ENCODE results near the gene CDCA8.

CDCA8 gene

GRCh38 chr1:37714226-37714625 is 21.9 kb downstream of the CDCA8 start:
- in situ Hi-C loops (cut with HindIII; ENCODE audit: low sequenced_read_pairs), result no loop called here

DNA sequence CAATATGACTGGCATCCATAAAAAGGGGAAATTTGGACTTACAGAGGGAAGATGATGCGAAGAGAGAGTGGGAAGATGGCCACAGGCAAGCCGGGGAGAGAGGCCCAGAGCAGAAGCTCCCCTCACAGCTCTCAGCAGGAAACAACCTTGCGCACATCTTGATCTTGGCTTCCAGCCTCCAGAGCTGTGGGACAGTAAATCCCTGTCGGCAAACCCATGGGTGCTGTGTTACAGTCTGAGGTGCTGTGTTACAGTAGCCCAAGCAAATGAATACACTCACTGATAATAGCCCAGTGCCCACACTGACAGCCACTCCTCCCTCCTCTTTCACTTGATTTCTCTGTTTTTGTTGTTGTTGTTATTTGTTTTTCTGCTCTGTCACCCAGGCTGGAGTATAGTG is 22.4 kb downstream of the CDCA8 start:
- in situ Hi-C loops (cut with HindIII; ENCODE audit: low sequenced_read_pairs), result no loop called here

DNA sequence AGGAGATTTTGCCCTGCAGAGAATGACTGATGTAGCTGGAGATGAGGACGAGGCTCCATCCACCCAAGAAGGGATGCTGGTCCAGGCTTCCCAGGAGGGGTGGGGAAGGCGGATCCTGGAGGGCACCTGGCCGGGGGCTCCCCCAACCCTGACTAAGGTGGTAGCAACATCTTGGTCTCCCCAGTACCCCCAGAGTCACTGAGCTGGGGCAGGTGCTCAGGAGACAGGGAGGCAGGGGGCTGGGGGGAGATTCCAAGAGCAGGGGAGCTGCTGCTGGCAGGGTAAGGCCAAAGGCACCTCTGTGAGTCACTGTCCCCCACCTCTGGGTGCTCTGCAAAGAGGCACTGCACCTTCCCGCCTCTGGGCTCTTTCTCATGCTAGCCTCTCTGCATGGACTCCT is 24.0 kb downstream of the CDCA8 start:
- in situ Hi-C loops (cut with HindIII; ENCODE audit: low sequenced_read_pairs), result no loop called here

DNA sequence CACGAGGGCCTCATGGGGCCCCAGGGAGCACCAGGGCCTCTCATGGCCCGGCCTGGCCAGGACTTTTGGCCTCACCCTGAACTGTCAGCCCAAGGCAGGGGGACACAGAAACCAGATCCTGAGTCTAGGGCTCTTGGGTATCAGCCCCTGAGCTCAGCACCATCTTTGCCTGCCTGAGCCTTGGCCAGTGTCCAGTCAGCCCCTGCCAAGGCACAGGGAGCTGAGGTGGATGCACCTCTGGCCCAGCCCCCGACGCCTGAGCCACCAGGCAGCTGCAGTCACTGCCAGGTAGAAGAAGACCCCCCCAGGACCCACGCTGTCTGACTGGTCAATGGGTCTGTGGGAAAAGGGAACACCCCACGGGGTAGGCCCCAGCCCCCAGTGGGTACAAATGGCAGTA is 25.3 kb downstream of the CDCA8 start:
- in situ Hi-C loops (cut with HindIII; ENCODE audit: low sequenced_read_pairs), result no loop called here

DNA sequence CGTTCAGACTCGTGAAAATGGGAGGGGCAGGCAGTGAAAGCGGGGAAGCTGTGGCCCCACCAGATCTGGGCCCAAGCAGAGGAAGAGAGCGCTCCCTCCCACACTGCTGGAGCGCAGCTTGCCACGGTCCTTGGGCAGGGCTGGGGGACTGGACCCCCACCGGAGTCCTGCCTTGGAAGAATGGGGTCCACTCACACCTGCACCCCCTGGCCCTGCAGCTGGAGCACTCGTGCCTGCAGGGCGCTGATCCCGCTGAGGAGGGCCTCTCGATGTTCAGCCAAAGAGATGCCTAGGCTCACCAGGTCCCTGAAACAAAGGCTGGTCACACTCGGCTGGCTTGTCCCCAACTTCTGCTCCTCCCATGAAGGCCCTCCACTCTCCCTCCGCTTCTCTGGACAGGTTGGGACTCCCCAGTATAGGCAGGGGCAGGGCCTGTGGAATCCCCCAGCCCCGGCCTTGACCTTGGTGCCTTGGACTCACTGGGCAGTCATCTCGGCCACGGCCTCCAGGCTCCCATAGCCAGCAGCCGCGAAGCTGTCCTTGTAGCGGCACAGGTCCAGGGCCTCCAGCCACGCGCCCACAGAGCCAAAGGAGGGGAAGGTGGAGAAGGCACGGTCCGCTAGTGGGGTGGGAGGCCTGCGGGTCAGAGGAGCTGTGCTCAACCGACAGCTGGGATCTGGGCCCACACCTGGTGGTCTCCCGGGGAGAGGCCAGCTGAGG is 26.0 kb downstream of the CDCA8 start:
- in situ Hi-C loops (cut with HindIII; ENCODE audit: low sequenced_read_pairs), result no loop called here

DNA sequence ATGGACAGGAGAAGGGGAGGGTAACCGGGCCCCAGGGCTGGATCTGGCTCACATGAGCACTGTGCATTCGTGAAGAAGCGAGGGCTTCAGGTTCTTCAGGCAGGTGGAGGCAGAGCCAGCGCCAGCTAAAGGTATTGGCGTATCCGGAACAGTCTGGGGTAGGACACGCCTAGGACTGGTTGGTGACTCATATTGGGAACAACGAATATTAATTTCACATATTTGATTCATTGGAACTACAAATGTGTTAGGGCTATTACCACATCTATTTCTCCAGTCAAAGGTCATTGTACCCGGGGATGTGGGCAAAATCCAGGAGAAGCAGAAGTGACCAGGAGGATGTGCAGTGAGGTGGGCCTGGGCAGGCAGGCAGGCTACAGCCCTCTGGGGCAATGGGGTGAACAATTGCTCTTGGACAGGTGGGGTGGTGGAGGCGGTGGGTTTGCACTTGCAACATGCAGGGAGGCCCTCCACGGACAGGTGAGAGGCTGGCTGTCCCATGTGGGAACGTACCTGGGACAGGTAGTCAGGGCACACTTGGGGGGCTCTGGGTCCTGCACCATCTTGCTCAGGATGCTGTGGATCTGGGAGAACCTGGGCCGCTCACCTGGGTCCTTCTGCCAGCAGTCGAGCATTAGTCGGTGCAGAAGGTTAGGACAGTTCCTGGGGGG is 26.7 kb downstream of the CDCA8 start:
- in situ Hi-C loops (cut with HindIII; ENCODE audit: low sequenced_read_pairs), result no loop called here

DNA sequence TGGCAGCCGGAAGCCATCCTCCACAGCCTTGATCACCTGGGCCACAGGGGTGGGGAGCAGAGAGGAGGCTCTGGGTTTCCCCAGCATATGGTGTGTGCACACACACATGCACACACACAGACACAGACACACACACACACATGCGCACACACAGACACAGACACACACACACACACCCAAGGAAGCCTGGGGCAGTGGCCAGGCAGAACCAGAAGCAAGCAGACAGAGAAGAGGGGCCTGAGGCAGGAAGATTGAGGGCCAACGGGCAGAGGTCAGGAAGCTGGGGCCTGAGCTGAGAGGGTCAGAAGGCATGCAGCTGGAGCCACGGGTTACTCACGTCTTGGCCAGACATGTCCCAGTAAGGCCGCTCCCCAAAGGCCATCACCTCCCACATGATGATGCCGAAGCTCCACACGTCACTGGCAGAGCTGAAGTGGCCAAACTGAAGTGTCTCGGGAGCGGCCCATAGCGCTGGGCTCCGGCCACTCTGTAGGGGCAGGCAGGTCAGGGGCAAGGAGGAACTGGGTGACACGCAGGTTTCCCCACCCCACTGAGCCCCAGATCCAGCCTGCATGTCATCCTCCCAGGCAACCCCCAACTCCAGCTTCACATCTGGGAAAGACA is 27.4 kb downstream of the CDCA8 start:
- in situ Hi-C loops (cut with HindIII; ENCODE audit: low sequenced_read_pairs), result no loop called here

GRCh38 chr1:37720231-37721130 is 28.2 kb downstream of the CDCA8 start:
- in situ Hi-C loops (cut with HindIII; ENCODE audit: low sequenced_read_pairs), result no loop called here

- in situ Hi-C loops (cut with HindIII; ENCODE audit: low sequenced_read_pairs), result no loop called here
These were observed 29.2 kb downstream of the CDCA8 start for GRCh38 chr1:37721565-37721964.

DNA sequence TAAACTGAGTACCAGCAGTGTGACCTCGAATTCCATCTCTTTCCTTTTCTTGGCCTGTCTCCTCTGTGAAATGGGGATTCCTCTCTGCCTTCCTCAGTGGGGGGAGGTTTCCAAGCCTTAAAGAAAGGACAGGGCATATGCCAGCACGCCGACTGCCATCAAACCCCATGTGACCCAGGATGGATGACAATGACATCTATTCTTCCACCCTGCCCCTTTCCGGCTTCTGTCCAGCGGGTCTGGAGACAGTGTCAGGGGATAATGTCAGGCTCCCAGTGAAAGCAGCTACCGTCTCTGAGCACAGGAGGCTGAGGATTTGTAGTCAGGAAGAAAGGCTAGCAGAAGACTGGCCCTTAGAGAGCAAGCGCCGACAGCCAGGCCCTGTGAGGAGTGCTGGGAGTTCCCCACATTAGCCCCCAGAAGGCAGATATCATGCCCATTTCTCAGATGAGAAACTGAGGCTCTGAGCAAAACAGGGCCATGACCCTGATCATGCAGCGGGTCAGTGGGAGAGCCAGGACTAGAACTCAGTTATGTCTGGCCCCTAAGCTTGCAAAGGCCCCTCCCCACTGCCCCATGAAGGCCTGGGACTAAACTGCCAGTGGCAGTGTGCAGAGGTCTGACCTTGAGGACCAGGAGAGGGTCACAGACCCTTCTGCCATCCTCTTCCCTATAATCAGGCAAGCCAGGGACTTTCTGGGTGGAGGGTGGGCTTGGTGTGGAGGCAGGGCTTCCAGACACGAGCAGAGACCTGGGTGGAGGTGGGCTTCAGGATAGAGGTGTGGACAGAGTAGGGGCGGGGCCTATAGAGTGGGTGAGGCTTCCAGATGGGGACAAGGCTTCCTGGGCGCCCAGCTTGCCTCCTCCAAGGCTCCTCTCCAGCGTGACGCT is 30.1 kb downstream of the CDCA8 start:
- in situ Hi-C loops (cut with HindIII; ENCODE audit: low sequenced_read_pairs), result no loop called here

- in situ Hi-C loops (cut with HindIII; ENCODE audit: low sequenced_read_pairs), result no loop called here
These were observed 30.7 kb downstream of the CDCA8 start for GRCh38 chr1:37723072-37723389.

DNA sequence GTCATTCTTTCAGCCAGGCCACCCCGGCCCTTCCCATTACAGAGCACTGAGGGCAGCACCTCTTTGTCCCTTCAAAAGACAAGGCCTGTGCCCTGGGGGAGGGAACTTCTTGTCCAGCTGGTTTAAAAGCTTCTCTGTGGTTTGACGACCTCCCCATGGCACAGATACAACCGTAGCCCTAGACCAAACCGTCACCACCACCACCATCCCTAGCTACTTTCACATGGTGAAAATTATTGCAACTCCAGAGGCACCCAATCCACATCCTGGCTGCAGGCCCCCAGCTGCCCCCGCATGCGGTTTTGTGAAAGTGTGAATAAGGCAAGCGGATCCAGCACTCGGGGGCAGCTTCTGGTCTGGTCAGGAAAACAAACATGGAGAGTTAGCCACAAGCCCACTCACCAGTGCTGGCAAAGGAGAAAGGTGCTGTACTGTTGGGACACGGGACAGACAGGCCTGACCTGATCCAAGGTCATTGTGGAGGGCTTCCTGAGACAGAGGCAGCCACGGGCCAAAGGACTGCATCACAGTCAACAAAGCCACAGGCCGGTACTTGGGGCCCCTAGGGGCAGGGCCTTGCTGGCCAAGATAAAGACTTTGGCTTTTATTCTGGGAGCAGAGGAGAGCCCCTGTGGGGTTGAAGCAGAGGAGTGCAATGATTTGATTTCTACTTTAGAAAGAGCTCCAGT is 31.2 kb downstream of the CDCA8 start:
- in situ Hi-C loops (cut with HindIII; ENCODE audit: low sequenced_read_pairs), result no loop called here

- in situ Hi-C loops (cut with HindIII; ENCODE audit: low sequenced_read_pairs), result no loop called here
These were observed 32.3 kb downstream of the CDCA8 start for GRCh38 chr1:37724575-37724974.

DNA sequence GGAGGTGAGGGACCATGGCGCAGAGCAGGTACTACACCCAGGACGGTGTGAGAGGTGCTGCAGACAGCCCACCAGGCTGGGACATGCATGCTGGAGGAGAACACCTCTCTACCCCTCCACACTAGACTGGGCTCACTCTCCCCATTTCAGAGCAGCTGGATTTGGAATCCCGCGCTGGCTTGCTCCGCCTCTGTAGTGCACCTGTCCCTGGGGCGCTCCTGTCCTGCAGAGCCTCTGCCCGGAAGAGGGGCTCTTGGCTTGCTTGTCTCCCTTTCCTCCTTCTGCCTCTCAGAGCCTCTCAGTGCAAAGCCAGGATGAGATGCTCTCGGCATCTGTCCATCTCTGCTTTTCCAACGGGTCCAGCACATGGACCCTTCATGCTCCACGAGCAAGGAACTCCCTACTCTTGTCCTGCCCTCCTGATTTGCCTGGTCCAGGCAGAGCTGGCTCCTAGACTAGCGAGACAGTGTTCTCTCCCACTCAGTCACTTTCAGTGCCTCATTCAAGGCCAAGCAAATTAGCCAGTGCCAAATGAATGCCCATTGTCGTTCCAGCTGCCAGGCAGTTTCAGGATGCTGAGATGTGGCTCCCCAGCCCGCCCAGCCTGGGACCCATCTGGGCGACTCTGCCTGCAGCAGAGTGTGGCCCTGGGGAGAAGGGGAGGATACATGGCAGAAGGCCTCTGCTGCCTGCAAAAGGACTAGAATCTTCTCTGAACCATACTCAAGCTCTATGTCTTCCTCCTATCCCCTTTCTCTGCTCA is 33.7 kb downstream of the CDCA8 start:
- in situ Hi-C loops (cut with HindIII; ENCODE audit: low sequenced_read_pairs), result no loop called here

DNA sequence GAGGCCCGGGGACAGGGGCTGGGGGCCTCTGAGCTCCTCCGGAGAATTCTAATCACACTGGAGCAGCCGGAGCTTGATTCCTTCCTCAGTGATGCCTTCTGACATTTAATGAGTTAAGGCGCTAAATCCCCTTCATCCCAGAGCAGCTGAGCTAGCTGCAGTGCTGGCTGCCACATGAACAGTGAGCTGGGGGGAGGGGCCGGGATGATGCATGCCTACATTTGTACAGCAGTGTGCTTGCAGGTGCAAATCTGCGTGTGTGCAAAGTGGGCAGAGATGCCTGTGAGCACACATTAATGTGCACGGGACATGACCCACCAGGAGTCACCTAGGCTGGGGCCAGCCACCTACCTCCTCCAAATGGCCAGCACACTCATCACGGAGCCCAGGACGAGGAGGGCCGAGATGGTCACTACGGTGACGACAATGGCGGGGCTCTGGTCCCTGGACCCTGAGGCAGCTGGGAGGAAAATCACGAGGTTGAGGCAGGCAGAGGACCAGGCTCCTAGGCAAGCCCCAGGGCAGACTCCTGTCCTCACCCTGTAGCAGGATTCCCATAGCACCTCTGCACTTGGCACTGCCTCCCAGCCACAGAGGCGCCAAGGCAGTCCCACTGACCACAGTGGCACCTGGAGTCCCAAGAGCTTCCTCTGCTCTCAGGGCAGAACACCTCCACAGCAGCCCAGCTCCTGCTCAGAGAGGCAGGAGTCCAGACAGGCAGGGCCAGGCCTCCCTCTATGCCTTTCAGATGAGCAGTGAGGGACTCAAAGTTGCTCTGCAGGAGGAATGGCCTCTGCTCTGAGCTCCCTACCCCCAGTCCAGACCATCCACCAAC is 34.7 kb downstream of the CDCA8 start:
- in situ Hi-C loops (cut with HindIII; ENCODE audit: low sequenced_read_pairs), result no loop called here

GRCh38 chr1:37728416-37728815 is 36.1 kb downstream of the CDCA8 start:
- in situ Hi-C loops (cut with HindIII; ENCODE audit: low sequenced_read_pairs), result no loop called here

GRCh38 chr1:37730376-37730775 is 38.1 kb downstream of the CDCA8 start:
- in situ Hi-C loops (cut with HindIII; ENCODE audit: low sequenced_read_pairs), result no loop called here

GRCh38 chr1:37731312-37732019 is 39.1 kb downstream of the CDCA8 start:
- in situ Hi-C loops (cut with HindIII; ENCODE audit: low sequenced_read_pairs), result no loop called here
